GM12878 (cell line): ENCODE data around the gene TNFAIP3. TPM values are rescaled to one million over a fixed set of nuclear protein-coding genes. Genes with fewer than 3 reads are reported as not detected.

Source experiments
- ATAC-seq: fragments of 200-7000 bp; cut with Tn5 transposase; 3 replicates; pipeline ENCODE4 v1.9.1; 2020; ENCODE audit warnings: mild to moderate bottlenecking, moderate library complexity
- BruUV-seq: library from RNA; stranded (reverse); fragments of 400-500 nt; replicated peaks from 2 replicates; lab custom pipeline; 2021; lab: Mats Ljungman, UMichigan
- CTCF ChIA-PET: fragments of 300-600 bp; sonication (Branson Sonifier 250); formaldehyde crosslinking; extraction: SDS; loops from one replicate; lab custom pipeline; 2021; ENCODE audit warnings: inconsistent platforms; lab: Yijun Ruan, JAX
- POLR2A ChIA-PET: fragments of 350-600 bp; formaldehyde crosslinking; extraction: SDS; loops from one replicate; lab custom pipeline; 2021; ENCODE audit warnings: inconsistent platforms; lab: Charles Lee
- RAD21 ChIA-PET: fragments of 300-600 bp; sonication (Branson Sonifier 250); formaldehyde crosslinking; loops from one replicate; lab custom pipeline; 2023; ENCODE audit warnings: antibody characterized with exemption; ENCODE audit not compliant: unreplicated experiment; lab: Charles Lee
- SMC1A ChIA-PET: fragments of 300-600 bp; sonication (Branson Sonifier 250); formaldehyde crosslinking; loops from one replicate; lab custom pipeline; 2023; ENCODE audit not compliant: unreplicated experiment, uncharacterized antibody; lab: Charles Lee
- DNase-seq: peaks from one replicate; pipeline ENCODE4 v3.0.0-alpha.2; 2011; ENCODE audit warnings: low read depth, low spot score
- FAIRE-seq: peaks from 3 replicates; lab custom pipeline; 2011; peaks lifted over from hg19 to GRCh38; lab: Jason Lieb, UNC
- H2AFZ ChIP-seq: 2 replicates; pipeline ENCODE4 v1.6.0; 2011; ENCODE audit warnings: low read depth, low read length, control low read depth; ENCODE audit not compliant: control insufficient read depth
- H3K27ac ChIP-seq: 2 replicates; pipeline ENCODE4 v1.5.1; 2011; ENCODE audit warnings: control low read depth; ENCODE audit not compliant: control insufficient read depth, insufficient read depth
- H3K27me3 ChIP-seq, 2 experiments: replicated peaks in 1 of 2; 2 replicates each; pipeline versions ENCODE4 v1.6.0 to v1.6.1; 2011; ENCODE audit warnings: low read length in 1 of 2; ENCODE audit not compliant: control insufficient read depth in 2 of 2, insufficient read depth in 2 of 2
- H3K36me3 ChIP-seq, 2 experiments: 2 replicates each; pipeline ENCODE4 v1.5.1; 2011; ENCODE audit warnings: low read length in 1 of 2; ENCODE audit not compliant: control insufficient read depth in 2 of 2, insufficient read depth in 2 of 2
- H3K4me1 ChIP-seq: 2 replicates; pipeline ENCODE4 v1.6.1; 2011; ENCODE audit warnings: mild to moderate bottlenecking, low read length, moderate library complexity, mixed read lengths; ENCODE audit not compliant: control insufficient read depth, insufficient read depth
- H3K4me2 ChIP-seq: 2 replicates; pipeline ENCODE4 v1.6.0; 2011; ENCODE audit warnings: control low read depth; ENCODE audit not compliant: control insufficient read depth, insufficient read depth
- H3K4me3 ChIP-seq: fragments of 200-600 bp; sonication (generic); 2 replicates; pipeline ENCODE4 v1.5.1; 2016
- H3K79me2 ChIP-seq: 2 replicates; pipeline ENCODE4 v1.6.0; 2011; ENCODE audit warnings: low read length; ENCODE audit not compliant: control insufficient read depth, insufficient read depth
- H3K9ac ChIP-seq: 2 replicates; pipeline ENCODE4 v1.8.0; 2011; ENCODE audit warnings: low read length, control low read depth, mixed read lengths; ENCODE audit not compliant: control insufficient read depth, insufficient read depth
- H3K9me3 ChIP-seq: replicated peaks from 3 replicates; pipeline ENCODE4 v1.5.1; 2011; ENCODE audit warnings: mild to moderate bottlenecking, low read length; ENCODE audit not compliant: control insufficient read depth, insufficient read depth
- H4K20me1 ChIP-seq: 2 replicates; pipeline ENCODE4 v1.6.0; 2011; ENCODE audit not compliant: control insufficient read depth, insufficient read depth
- CHD2 ChIP-seq: IDR thresholded peaks from 2 replicates; pipeline ENCODE4 v1.6.1; 2011; ENCODE audit warnings: low read depth, low read length, improper control_type of control experiment, borderline replicate concordance
- KLF5 ChIP-seq: fragments of 450-650 bp; IDR thresholded peaks from 2 replicates; pipeline ENCODE4 v1.6.1; 2014; ENCODE audit warnings: mild to moderate bottlenecking; ENCODE audit not compliant: partially characterized antibody
- MXI1 ChIP-seq: fragments of 150-350 bp; IDR thresholded peaks from 2 replicates; pipeline ENCODE4 v1.6.1; 2011; ENCODE audit warnings: low read depth, mild to moderate bottlenecking, inconsistent platforms, low read length, improper control_type of control experiment
- POLR2AphosphoS2 ChIP-seq: IDR thresholded peaks from 2 replicates; pipeline ENCODE4 v1.6.1; 2011; ENCODE audit warnings: low read depth, mild to moderate bottlenecking, low read length, improper control_type of control experiment, moderate library complexity
- RAD21 ChIP-seq: IDR thresholded peaks from 2 replicates; pipeline ENCODE4 v1.6.1; 2011; ENCODE audit warnings: mild to moderate bottlenecking, low read depth, low read length, moderate library complexity; ENCODE audit not compliant: insufficient read depth
- SMAD1 ChIP-seq: fragments of 450-650 bp; IDR thresholded peaks from 2 replicates; pipeline ENCODE4 v1.6.1; 2018; ENCODE audit warnings: mild to moderate bottlenecking, low read depth; ENCODE audit not compliant: partially characterized antibody
- SMAD5 ChIP-seq: IDR thresholded peaks from 2 replicates; pipeline ENCODE4 v1.6.1; 2016; ENCODE audit warnings: antibody characterized with exemption, low read depth
- SMARCA5 ChIP-seq: fragments of 450-650 bp; IDR thresholded peaks from 2 replicates; pipeline ENCODE4 v1.6.1; 2017; ENCODE audit warnings: mild to moderate bottlenecking
- SREBF2 ChIP-seq: IDR thresholded peaks from 2 replicates; pipeline ENCODE4 v1.6.1; 2012; ENCODE audit warnings: mild to moderate bottlenecking, low read length
- SRF ChIP-seq, 2 experiments: IDR thresholded peaks; 2 replicates each; pipeline ENCODE4 v1.6.1; 2011; ENCODE audit warnings: low read depth in 2 of 2, low read length in 2 of 2, mild to moderate bottlenecking in 1 of 2, moderate library complexity in 1 of 2
- TCF3 ChIP-seq: IDR thresholded peaks from 2 replicates; pipeline ENCODE4 v1.6.1; 2012; ENCODE audit warnings: low read depth, mild to moderate bottlenecking, low read length, borderline replicate concordance; ENCODE audit not compliant: insufficient read depth
- ZNF217 ChIP-seq: fragments of 450-650 bp; IDR thresholded peaks from 2 replicates; pipeline ENCODE4 v1.6.1; 2017; ENCODE audit warnings: antibody characterized with exemption, mild to moderate bottlenecking
- WGBS: methylation state at CpG from one replicate; pipeline ENCODE4 v1.1.6; 2016; ENCODE audit warnings: low lambda C conversion rate; ENCODE audit not compliant: insufficient replicate concordance, insufficient coverage; ENCODE audit errors: missing lambda C conversion rate; 5-methylcytosine and 5-hydroxymethylcytosine counted together
- in situ Hi-C: fragments of 300-500 bp; cut with MboI; formaldehyde crosslinking; loops from 9 replicates; pipeline ENCODE4 v1.14.3; 2018; ENCODE audit warnings: mixed read lengths
- intact Hi-C: fragments of 100-400 bp; cut with micrococcal nuclease; formaldehyde crosslinking; loops from one replicate; pipeline ENCODE4 v1.14.2; 2022; ENCODE audit not compliant: unreplicated experiment
- polyA plus RNA-seq, 11 experiments: library from polyadenylated mRNA; depleted of rRNA in 4 of 11; unstranded in 6 of 11; stranded (reverse) in 5 of 11; fragments of >200 nt; fragmentation: Nextera tagmentation in 4 of 11; fragmentation: Illumina TruSeq in 1 of 11; extraction: Ambion mirVana in 4 of 11; extraction: Trizol in 1 of 11; gene quantifications; 1 replicate in 1 of 11; 2 replicates in 10 of 11; pipeline versions ENCODE4 v1.2.1 to v1.2.3, GENCODE V29; 2011 to 2016; ENCODE audit warnings: inconsistent platforms in 2 of 11, missing spikeins in 2 of 11, low read depth in 1 of 11
- total RNA-seq, 4 experiments: library from RNA; depleted of rRNA in 3 of 4; stranded (reverse); fragments of >200 nt in 3 of 4; fragmentation: Illumina TruSeq in 1 of 4; extraction: Trizol in 1 of 4; gene quantifications; 2 replicates each; pipeline versions ENCODE4 v1.2.1 to v1.2.3, GENCODE V29; 2013 to 2021
- TF ChIP-seq, protein P1 (sequence below): IDR thresholded peaks from 2 replicates; pipeline ENCODE4 v1.6.1; 2012; ENCODE audit warnings: low read length, inconsistent platforms
- TF ChIP-seq, protein P2 (sequence below): fragments of 450-650 bp; IDR thresholded peaks from 2 replicates; pipeline ENCODE4 v1.6.1; 2017; ENCODE audit warnings: low read depth, mild to moderate bottlenecking, moderate library complexity

The TNFAIP3 gene
- total and polyA plus RNA-seq, 10 of the 15 experiments (the other 5 are each of a cell fraction or from before 2014, with no cell fraction given): 18.0 to 350 (median 127) TPM

DNA sequence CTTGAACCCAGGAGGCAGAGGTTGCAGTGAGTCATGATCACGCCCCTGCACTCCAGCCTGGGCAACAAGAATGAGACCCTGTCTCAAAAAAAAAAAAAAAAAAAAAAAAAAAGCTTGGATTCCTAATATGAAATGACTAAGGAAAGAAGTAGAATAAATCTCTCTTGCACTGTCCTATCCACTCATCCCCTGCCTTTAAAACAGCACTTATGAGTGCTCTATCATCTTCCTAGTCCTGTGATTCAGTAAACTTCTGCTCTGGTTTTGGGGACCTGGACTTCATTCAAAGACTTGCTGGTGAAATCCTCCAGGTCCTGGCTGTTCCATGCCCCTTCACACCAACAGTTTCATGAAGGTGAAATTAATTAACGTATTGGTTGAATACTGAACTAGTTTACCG is 29.6 kb downstream of the TNFAIP3 start:
- Histone ChIP-seq H3K27me3 (no peaks in the 10 kb centered on the region), H3K4me1 (no peaks in the 10 kb centered on the region), H3K27ac (no peak overlapping the region), H3K79me2 (no peaks in the 10 kb centered on the region), H3K4me3 (no peak overlapping the region), H4K20me1 (no peaks in the 10 kb centered on the region), H3K36me3 (no peaks in the 10 kb centered on the region), H3K9me3 (no peaks in the 10 kb centered on the region), H2AFZ (no peak overlapping the region), H3K4me2 (no peak overlapping the region), H3K9ac (no peak overlapping the region)
- POLR2A ChIA-PET: interaction anchor here (0.6 kb wide), 3 partner anchors 19 to 621 kb away, joined by 3 to 4 read pairs (median 3); no protein-coding TSS in a partner anchor
- ATAC-seq (no peak), FAIRE-seq (no peak), DNase-seq (no peak)
- BruUV-seq: no TSS peak
- intact Hi-C loops: loop anchor here (5.0 kb wide), 1 partner anchor 766 kb away; no protein-coding TSS in a partner anchor
- SMC1A ChIA-PET: interaction anchor here (2.1 to 4.0 kb wide), 2 partner anchors 10 to 19 kb away, joined by 8 to 17 read pairs; no protein-coding TSS in a partner anchor
- 76% methylated on average over 3 of the region's 3 CpGs for WGBS
- CTCF ChIA-PET: interaction anchor here (1.0 kb wide), 1 partner anchor 10 kb away, joined by 5 read pairs; no protein-coding TSS in a partner anchor
- RAD21 ChIA-PET: no interaction called here
- TF ChIP-seq, protein P1, sequence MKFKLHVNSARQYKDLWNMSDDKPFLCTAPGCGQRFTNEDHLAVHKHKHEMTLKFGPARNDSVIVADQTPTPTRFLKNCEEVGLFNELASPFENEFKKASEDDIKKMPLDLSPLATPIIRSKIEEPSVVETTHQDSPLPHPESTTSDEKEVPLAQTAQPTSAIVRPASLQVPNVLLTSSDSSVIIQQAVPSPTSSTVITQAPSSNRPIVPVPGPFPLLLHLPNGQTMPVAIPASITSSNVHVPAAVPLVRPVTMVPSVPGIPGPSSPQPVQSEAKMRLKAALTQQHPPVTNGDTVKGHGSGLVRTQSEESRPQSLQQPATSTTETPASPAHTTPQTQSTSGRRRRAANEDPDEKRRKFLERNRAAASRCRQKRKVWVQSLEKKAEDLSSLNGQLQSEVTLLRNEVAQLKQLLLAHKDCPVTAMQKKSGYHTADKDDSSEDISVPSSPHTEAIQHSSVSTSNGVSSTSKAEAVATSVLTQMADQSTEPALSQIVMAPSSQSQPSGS: no peak
- TF ChIP-seq SRF (IDR thresholded peaks at IDR 0.05; ENCODE audit: low read depth in 2 of 2, low read length in 2 of 2) (no peak), SMAD1 (no peak), SMARCA5 (no peak), MXI1 (no peak), TCF3 (no peak), SREBF2 (no peak), POLR2AphosphoS2 (no peak), CHD2 (no peak), RAD21 (no peak), SMAD5 (no peak), KLF5 (no peak), ZNF217 (no peak)
- TF ChIP-seq, protein P2, sequence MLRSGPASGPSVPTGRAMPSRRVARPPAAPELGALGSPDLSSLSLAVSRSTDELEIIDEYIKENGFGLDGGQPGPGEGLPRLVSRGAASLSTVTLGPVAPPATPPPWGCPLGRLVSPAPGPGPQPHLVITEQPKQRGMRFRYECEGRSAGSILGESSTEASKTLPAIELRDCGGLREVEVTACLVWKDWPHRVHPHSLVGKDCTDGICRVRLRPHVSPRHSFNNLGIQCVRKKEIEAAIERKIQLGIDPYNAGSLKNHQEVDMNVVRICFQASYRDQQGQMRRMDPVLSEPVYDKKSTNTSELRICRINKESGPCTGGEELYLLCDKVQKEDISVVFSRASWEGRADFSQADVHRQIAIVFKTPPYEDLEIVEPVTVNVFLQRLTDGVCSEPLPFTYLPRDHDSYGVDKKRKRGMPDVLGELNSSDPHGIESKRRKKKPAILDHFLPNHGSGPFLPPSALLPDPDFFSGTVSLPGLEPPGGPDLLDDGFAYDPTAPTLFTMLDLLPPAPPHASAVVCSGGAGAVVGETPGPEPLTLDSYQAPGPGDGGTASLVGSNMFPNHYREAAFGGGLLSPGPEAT: no peak
- in situ Hi-C loops: no loop called here
